ENCODE results near the gene OPA3.
A peak's percentile ranks its signal among the peaks of the same experiment; 100 is the strongest.
"Not testable (repeated sequence)": the region's sequence is repeated elsewhere in the genome, so short reads cannot be mapped to it uniquely, and the experiment has no call there.

OPA3 gene

GRCh38 chr19:45584332-45585157, at the start of gene OPA3:
TSS of gene OPA3 (minus strand) at chr19:45584802. CDS start at chr19:45584764, 38 bp downstream.
- peak; percentile 98 for FAIRE-seq

- FAIRE-seq = no peak
Observed at GRCh38 chr19:45632468-45633196, 48.0 kb upstream of the OPA3 start.

GRCh38 chr19:45630463-45630862, 45.9 kb upstream of the OPA3 start:
- FAIRE-seq = no peak

- no peak for FAIRE-seq
Observed at GRCh38 chr19:45629704-45630103, 45.1 kb upstream of the OPA3 start.

GRCh38 chr19:45628219-45628618, 43.6 kb upstream of the OPA3 start:
- not testable (repeated sequence) for FAIRE-seq

- FAIRE-seq = no peak
Observed at GRCh38 chr19:45623984-45624383, 39.4 kb upstream of the OPA3 start.

- FAIRE-seq = no peak
Observed at GRCh38 chr19:45621976-45622503, 37.4 kb upstream of the OPA3 start.

- FAIRE-seq = no peak
Observed at GRCh38 chr19:45621389-45621788, 36.8 kb upstream of the OPA3 start.

- no peak for FAIRE-seq
Observed at GRCh38 chr19:45616704-45617017, 32.1 kb upstream of the OPA3 start.

GRCh38 chr19:45615795-45616703, 31.4 kb upstream of the OPA3 start:
- FAIRE-seq = no peak

- not testable (repeated sequence) for FAIRE-seq
Observed at GRCh38 chr19:45615056-45615455, 30.5 kb upstream of the OPA3 start.

- no peak for FAIRE-seq
Observed at GRCh38 chr19:45613926-45614725, 29.5 kb upstream of the OPA3 start.

- FAIRE-seq = no peak
Observed at GRCh38 chr19:45608948-45609347, 24.3 kb upstream of the OPA3 start.

GRCh38 chr19:45607071-45608029, 22.7 kb upstream of the OPA3 start:
- no peak for FAIRE-seq

- FAIRE-seq = no peak
Observed at GRCh38 chr19:45601524-45602374, 17.1 kb upstream of the OPA3 start, which contains the start of gene GPR4. TSS of gene GPR4 (minus strand) at chr19:45602212. CDS start at chr19:45591866, 10,346 bp downstream.

GRCh38 chr19:45601115-45601514, 16.5 kb upstream of the OPA3 start:
- FAIRE-seq = no peak

- no peak for FAIRE-seq
Observed at GRCh38 chr19:45600340-45600885, 15.8 kb upstream of the OPA3 start.

- no peak for FAIRE-seq
Observed at GRCh38 chr19:45599286-45599685, 14.7 kb upstream of the OPA3 start.

- no peak for FAIRE-seq
Observed at GRCh38 chr19:45598267-45599001, 13.8 kb upstream of the OPA3 start.

All from A204.1 (cell line).